Upper lobe of right lung (tissue), 1 donor: Measurements from ENCODE around the gene CXCL10. TPM values are rescaled to one million over a fixed set of nuclear protein-coding genes. Genes with fewer than 3 reads are reported as not detected.

Experiments
- ATAC-seq: fragments of 200-7000 bp; cut with Tn5 transposase; one replicate; pipeline ENCODE4 v1.9.1; 2020; ENCODE audit warnings: mild to moderate bottlenecking, moderate library complexity
- DNase-seq: peaks from one replicate; pipeline ENCODE4 v3.0.0-alpha.2; 2020
- H3K27ac ChIP-seq: fragments of 200-600 bp; one replicate; pipeline ENCODE4 v1.8.0; 2022
- H3K27me3 ChIP-seq: fragments of 200-600 bp; one replicate; pipeline ENCODE4 v1.8.0; 2022; ENCODE audit warnings: mild to moderate bottlenecking
- H3K36me3 ChIP-seq: fragments of 200-600 bp; one replicate; pipeline ENCODE4 v1.8.0; 2022
- H3K4me1 ChIP-seq: fragments of 200-600 bp; one replicate; pipeline ENCODE4 v1.8.0; 2022
- H3K4me3 ChIP-seq: fragments of 200-600 bp; one replicate; pipeline ENCODE4 v1.8.0; 2022; ENCODE audit warnings: mild to moderate bottlenecking
- H3K9me3 ChIP-seq: fragments of 200-600 bp; one replicate; pipeline ENCODE4 v1.8.0; 2022
- intact Hi-C: fragments of 100-400 bp; cut with DNase I; formaldehyde crosslinking; loops from one replicate; pipeline ENCODE4 v1.11.0; 2022
- total RNA-seq: library from RNA; stranded (reverse); fragmentation: NEBNext Ultra II Directional; extraction: Animal tissue kit (Norgen Biotek cat#: 25700); gene quantifications from one replicate; pipeline ENCODE4 v1.2.1, GENCODE V29; 2021
- TF ChIP-seq, protein P1 (sequence below): fragments of 200-600 bp; IDR thresholded peaks from one replicate; pipeline ENCODE4 v1.8.0; 2022; ENCODE audit warnings: antibody characterized with exemption
- donor health status: DM: no; HTN: yes; CAD: no; lungs with severe emphysema.

The CXCL10 gene
- total RNA-seq, 1 donor from 2014 or later: 3.3 TPM

GRCh38 chr4:75985116-75985515 is 38.2 kb downstream of the CXCL10 start:
- H3K27me3 ChIP-seq: no peaks in the 10 kb centered on the region
- TF ChIP-seq, protein P1, sequence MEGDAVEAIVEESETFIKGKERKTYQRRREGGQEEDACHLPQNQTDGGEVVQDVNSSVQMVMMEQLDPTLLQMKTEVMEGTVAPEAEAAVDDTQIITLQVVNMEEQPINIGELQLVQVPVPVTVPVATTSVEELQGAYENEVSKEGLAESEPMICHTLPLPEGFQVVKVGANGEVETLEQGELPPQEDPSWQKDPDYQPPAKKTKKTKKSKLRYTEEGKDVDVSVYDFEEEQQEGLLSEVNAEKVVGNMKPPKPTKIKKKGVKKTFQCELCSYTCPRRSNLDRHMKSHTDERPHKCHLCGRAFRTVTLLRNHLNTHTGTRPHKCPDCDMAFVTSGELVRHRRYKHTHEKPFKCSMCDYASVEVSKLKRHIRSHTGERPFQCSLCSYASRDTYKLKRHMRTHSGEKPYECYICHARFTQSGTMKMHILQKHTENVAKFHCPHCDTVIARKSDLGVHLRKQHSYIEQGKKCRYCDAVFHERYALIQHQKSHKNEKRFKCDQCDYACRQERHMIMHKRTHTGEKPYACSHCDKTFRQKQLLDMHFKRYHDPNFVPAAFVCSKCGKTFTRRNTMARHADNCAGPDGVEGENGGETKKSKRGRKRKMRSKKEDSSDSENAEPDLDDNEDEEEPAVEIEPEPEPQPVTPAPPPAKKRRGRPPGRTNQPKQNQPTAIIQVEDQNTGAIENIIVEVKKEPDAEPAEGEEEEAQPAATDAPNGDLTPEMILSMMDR: no peak
- peaks cover 18% of the 10 kb centered on the region for H3K36me3 ChIP-seq
- H3K4me1 ChIP-seq: peaks cover 17% of the 10 kb centered on the region
- H3K27ac ChIP-seq: no peak overlapping the region
- intact Hi-C loops: no loop called here
- no peak overlapping the region for H3K4me3 ChIP-seq
- H3K9me3 ChIP-seq: no peaks in the 10 kb centered on the region
- DNase-seq: no peak
- no peak for ATAC-seq

DNA sequence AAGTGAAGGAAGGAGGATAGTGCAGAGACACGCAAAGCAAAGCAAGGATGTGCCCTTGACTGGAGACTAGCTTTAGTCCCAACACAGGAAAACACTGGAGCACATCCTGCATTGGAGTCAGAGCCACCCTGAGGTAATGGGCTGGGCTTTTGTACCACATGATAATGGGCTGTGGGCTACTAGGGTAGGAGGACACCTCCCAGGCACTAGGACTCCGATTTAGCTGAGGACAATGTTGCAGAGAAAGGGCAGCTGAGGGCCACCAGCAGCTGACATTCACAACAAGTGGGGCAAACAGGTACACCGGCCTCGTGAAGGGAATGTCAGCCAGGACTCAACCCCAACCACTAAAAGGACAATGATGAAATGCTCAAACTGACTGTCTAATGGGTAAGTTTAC is 42.7 kb downstream of the CXCL10 start:
- Histone ChIP-seq H3K4me3 (no peak overlapping the region), H3K36me3 (peaks cover 62% of the 10 kb centered on the region), H3K27me3 (no peaks in the 10 kb centered on the region), H3K9me3 (no peaks in the 10 kb centered on the region), H3K27ac (no peak overlapping the region), H3K4me1 (no peaks in the 10 kb centered on the region)
- TF ChIP-seq, protein P1: no peak
- intact Hi-C loops: no loop called here
- ATAC-seq: no peak
- no peak for DNase-seq

DNA sequence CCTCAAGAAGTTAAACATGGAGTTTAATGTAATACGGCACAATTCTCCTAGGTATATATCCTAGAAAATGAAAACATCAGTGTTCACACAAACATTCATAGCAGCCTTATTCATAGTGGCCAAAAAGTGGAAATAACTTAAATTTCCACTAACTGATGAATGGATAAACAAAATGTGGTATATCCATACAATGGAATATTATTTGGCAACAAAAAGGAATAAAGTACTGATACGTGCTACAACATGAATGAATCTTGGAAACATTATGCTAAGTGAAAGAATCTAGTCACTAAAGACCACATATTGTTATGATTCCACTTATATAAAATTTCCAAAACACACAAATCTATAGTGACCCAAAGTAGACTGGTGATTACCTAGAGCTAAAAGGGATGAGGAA is 47.1 kb downstream of the CXCL10 start:
- intact Hi-C loops: no loop called here
- H3K36me3 ChIP-seq: peaks cover 98% of the 10 kb centered on the region
- no peak for ATAC-seq

DNA sequence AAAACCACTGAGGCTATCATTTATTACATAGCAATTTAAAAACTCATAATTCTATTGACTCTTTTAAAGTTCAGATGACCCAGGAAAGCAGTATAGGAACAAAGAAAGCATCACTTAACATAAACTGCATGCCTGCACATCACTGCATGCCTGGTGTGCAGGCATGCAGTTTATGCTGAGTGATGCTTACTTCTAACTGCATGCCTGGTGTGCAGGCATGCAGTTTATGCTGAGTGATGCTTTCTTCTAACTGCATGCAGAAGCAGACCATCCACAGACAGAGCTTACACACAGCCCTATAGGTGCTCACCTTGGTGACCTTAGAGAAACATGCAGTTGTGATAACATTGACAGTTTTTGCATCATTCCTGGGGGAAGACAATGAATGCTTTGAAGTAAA is 49.5 kb downstream of the CXCL10 start:
- Histone ChIP-seq H3K4me3 (no peak overlapping the region), H3K9me3 (no peaks in the 10 kb centered on the region), H3K27me3 (no peaks in the 10 kb centered on the region), H3K36me3 (peaks cover 99% of the 10 kb centered on the region), H3K4me1 (no peaks in the 10 kb centered on the region), H3K27ac (no peak overlapping the region)
- TF ChIP-seq, protein P1: no peak
- no peak for ATAC-seq
- DNase-seq: no peak
- intact Hi-C loops: no loop called here

More for the DNA sequence above, 47.1 kb downstream of the CXCL10 start:
- TF ChIP-seq, protein P1: no peak
- Histone ChIP-seq H3K9me3 (no peaks in the 10 kb centered on the region), H3K27me3 (no peaks in the 10 kb centered on the region), H3K4me3 (no peak overlapping the region), H3K27ac (no peak overlapping the region), H3K4me1 (no peaks in the 10 kb centered on the region)
- DNase-seq: no peak

Other genes starting within 250 kb of the CXCL10 start
- not detected for gene PPEF2, start 121.0 kb downstream of the CXCL10 start, total RNA-seq
- gene NAAA, start 82.5 kb downstream of the CXCL10 start, total RNA-seq: 24.1 TPM
- 36.2 TPM for gene SDAD1, start 32.6 kb downstream of the CXCL10 start, total RNA-seq
- gene CXCL9, start 16.0 kb downstream of the CXCL10 start, total RNA-seq: 1.4 TPM
- not detected for gene CXCL11, start 12.6 kb upstream of the CXCL10 start, total RNA-seq
- not detected for gene ART3, start 51.2 kb upstream of the CXCL10 start, total RNA-seq
- 38.2 TPM for gene NUP54, start 124.9 kb upstream of the CXCL10 start, total RNA-seq
- gene SCARB2, start 190.3 kb upstream of the CXCL10 start, total RNA-seq: 190 TPM
- gene FAM47E, start 228.2 kb upstream of the CXCL10 start, total RNA-seq: 3.6 TPM